ENCODE data around the gene IGFN1. TPM values are rescaled to one million over a fixed set of nuclear protein-coding genes. Genes with fewer than 3 reads are reported as not detected.

Gene IGFN1
- total RNA-seq, 3 donors from 2014 or later, result 0.03 to 0.32 (median 0.10) TPM

DNA sequence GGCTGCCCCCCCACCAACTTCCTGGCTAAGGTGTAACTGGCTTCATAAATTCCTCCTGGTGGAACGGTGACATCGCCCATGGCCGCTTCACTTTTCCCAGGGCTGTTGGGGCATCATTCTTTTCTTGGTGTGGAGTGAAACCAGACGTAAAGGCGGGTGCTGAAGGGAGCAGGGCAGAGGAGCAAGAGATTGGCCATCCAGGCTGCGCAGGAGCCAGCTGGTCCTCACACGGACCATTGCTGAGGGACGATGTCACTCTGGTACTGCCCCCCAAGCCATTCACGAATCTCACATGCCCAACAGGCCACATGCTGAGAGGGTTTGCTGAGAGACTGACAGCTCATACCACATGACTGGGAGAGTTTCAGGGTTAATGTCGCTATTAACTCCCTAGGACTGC lies 82.2 kb downstream of the IGFN1 start:
- TF ChIP-seq, protein P1, sequence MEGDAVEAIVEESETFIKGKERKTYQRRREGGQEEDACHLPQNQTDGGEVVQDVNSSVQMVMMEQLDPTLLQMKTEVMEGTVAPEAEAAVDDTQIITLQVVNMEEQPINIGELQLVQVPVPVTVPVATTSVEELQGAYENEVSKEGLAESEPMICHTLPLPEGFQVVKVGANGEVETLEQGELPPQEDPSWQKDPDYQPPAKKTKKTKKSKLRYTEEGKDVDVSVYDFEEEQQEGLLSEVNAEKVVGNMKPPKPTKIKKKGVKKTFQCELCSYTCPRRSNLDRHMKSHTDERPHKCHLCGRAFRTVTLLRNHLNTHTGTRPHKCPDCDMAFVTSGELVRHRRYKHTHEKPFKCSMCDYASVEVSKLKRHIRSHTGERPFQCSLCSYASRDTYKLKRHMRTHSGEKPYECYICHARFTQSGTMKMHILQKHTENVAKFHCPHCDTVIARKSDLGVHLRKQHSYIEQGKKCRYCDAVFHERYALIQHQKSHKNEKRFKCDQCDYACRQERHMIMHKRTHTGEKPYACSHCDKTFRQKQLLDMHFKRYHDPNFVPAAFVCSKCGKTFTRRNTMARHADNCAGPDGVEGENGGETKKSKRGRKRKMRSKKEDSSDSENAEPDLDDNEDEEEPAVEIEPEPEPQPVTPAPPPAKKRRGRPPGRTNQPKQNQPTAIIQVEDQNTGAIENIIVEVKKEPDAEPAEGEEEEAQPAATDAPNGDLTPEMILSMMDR (IDR thresholded peaks at IDR 0.05), result no peak
- DNase-seq, result no peak
- ATAC-seq, result no peak
- Histone ChIP-seq H3K9me3 (no peaks in the 10 kb centered on the region), H3K36me3 (ENCODE audit: low read depth) (no peaks in the 10 kb centered on the region), H3K4me1 (ENCODE audit: low read depth) (peaks cover 3% of the 10 kb centered on the region), H3K4me3 (no peak overlapping the region)
- intact Hi-C loops (cut with DNase I, micrococcal nuclease), result no loop called here

DNA sequence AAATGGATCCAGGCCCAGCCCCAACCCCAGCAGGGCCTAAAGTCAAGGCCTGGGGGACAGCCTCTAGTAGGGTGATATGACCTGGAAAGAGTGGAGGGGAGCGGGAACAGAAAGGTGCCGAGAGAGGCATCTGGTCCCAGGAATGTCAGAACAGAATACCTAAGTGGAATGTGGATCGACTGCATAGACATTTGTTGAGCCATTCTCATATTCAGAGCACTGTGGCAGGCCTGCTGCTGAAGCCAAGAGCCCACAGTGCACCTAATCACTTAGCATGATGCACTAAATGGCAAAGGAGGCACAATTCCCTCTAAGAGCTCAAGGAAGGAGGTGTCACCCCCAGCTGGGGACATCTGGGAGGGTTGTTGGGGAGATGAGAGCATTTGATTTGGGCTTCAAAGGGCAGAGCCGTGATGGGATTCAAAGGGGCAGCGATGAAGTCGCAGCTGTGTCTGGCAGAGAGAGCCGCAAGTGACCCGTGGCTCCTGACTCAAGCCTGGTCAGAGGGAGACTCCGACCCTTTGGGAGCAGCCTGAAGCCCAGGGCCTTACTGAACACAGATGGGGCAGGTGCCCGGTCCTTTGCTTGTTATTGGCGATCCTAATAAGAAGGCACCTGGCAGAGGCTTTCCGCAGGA lies 84.1 kb downstream of the IGFN1 start:
- H3K9me3 ChIP-seq, result no peaks in the 10 kb centered on the region
- ATAC-seq, result no peak
- intact Hi-C loops (cut with DNase I, micrococcal nuclease), result no loop called here
- peaks cover 3% of the 10 kb centered on the region for H3K4me1 ChIP-seq (ENCODE audit: low read depth)
- no peak overlapping the region for H3K4me3 ChIP-seq
- H3K36me3 ChIP-seq (ENCODE audit: low read depth), result no peaks in the 10 kb centered on the region
- TF ChIP-seq, protein P1 (IDR thresholded peaks at IDR 0.05), result no peak
- no peak for DNase-seq

DNA sequence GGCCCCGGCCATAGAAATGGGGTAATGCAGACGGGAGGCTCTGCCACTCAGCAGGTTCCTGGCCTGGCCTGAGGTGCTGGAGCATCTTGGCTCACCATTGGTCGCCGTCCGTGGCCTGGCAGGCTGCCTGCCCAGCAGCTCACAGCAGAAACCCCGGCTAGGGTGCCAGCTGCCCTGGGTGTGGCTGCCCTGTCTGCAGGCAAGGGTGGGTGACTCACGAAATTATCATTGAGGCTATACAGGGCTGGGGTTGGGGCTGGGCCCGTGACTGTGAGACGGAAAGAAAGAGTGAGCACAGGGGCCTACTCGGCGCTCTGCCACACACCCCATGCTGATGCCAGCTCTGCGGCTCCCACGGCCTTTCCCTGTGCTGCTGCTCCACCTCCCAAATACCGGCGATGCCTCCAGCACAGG lies 84.6 kb downstream of the IGFN1 start:
- TF ChIP-seq, protein P1 (IDR thresholded peaks at IDR 0.05), result no peak
- H3K36me3 ChIP-seq (ENCODE audit: low read depth), result no peaks in the 10 kb centered on the region
- intact Hi-C loops (cut with DNase I, micrococcal nuclease), result no loop called here
- DNase-seq (peak; percentile 77 to 89 (median 81)), ATAC-seq (peak; percentile 96)
- H3K4me1 ChIP-seq (ENCODE audit: low read depth), result peaks cover 3% of the 10 kb centered on the region
- H3K4me3 ChIP-seq, result no peak overlapping the region
- H3K9me3 ChIP-seq, result no peaks in the 10 kb centered on the region

DNA sequence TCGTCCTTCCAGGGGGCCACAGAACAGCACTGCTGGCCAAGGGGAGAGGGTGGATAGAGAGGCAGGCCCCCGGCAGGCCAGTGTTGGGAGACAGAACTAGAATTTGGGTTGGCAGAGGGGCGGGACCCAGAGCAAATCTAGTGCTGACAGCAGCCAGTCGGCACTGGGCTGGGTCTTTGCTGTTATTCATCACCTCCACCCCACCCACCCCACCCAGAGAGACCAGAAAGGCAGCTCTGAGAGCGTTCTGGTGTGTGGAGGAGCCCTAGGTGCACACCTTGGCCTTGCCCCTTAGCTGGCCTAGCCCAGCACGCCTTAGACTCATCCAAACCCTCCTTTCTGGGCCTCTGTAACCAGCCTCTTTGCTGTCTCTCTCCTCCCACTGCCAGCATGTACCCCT lies 86.3 kb downstream of the IGFN1 start:
- intact Hi-C loops (cut with DNase I, micrococcal nuclease), result no loop called here
- ATAC-seq, result no peak

DNA sequence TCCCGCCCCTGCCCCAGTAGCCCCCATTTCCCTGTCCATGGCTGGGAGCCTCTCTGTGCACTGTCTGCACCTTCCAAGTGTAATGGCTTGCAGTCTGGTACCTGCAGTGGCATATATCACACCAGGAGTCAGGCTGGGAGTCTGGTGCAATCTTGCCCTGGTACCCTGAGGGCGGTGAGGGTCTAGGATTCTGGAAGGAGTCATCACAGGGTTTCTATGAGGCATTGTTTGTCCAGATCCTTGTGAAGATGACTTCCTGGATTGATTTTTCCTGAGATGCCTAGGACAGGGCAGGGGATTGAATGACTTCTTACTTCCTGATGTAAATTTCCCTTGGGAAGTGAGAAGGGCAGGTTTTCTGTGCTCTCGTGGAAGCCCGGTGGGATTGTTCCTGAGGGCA lies 86.8 kb downstream of the IGFN1 start:
- Histone ChIP-seq H3K9me3 (no peaks in the 10 kb centered on the region), H3K36me3 (ENCODE audit: low read depth) (no peaks in the 10 kb centered on the region), H3K4me3 (no peak overlapping the region), H3K4me1 (ENCODE audit: low read depth) (peaks cover 3% of the 10 kb centered on the region)
- TF ChIP-seq, protein P1 (IDR thresholded peaks at IDR 0.05), result no peak
- DNase-seq (no peak), ATAC-seq (no peak)
- intact Hi-C loops (cut with DNase I, micrococcal nuclease), result no loop called here

More for the DNA sequence above, 86.3 kb downstream of the IGFN1 start:
- Histone ChIP-seq H3K9me3 (no peaks in the 10 kb centered on the region), H3K4me1 (ENCODE audit: low read depth) (peaks cover 3% of the 10 kb centered on the region), H3K36me3 (ENCODE audit: low read depth) (no peaks in the 10 kb centered on the region), H3K4me3 (no peak overlapping the region)
- TF ChIP-seq, protein P1 (IDR thresholded peaks at IDR 0.05), result no peak
- no peak for DNase-seq

Other genes with a start within 250 kb of the IGFN1 start
- 10 to 100 TPM in 1 of 3 donors, 1 to 10 TPM in 2; 3.2 to 10.5 (median 4.0) TPM for gene KIF21B, start 167.1 kb upstream of the IGFN1 start, total RNA-seq
- gene CACNA1S, start 78.4 kb upstream of the IGFN1 start, total RNA-seq, result not detected
- not detected for gene ASCL5, start 63.6 kb upstream of the IGFN1 start, total RNA-seq
- gene TMEM9, start 36.4 kb upstream of the IGFN1 start, total RNA-seq, result 10 to 100 TPM; 19.1 to 38.9 (median 24.1) TPM
- gene PKP1, start 92.7 kb downstream of the IGFN1 start, total RNA-seq, result under 1 TPM in 2 of 3 donors, not detected in 1; 0.27 to 0.41 TPM
- gene TNNT2, start 186.9 kb downstream of the IGFN1 start, total RNA-seq, result 1 to 10 TPM in 2 of 3 donors, under 1 TPM in 1; 0.28 to 4.0 (median 2.0) TPM
- gene LAD1, start 208.5 kb downstream of the IGFN1 start, total RNA-seq, result 100 to 1,000 TPM in 2 of 3 donors, 10 to 100 TPM in 1; 86.0 to 202 (median 130) TPM
- under 1 TPM; 0.13 to 0.64 (median 0.39) TPM for gene TNNI1, start 230.9 kb downstream of the IGFN1 start, total RNA-seq

Measured in mucosa of descending colon (tissue), 3 donors.